ENCODE results near the gene FAM180B. TPM values are rescaled to one million over a fixed set of nuclear protein-coding genes. Genes with fewer than 3 reads are reported as not detected.

The FAM180B gene, protein sequence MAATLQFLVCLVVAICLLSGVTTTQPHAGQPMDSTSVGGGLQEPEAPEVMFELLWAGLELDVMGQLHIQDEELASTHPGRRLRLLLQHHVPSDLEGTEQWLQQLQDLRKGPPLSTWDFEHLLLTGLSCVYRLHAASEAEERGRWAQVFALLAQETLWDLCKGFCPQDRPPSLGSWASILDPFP
- total RNA-seq (not detected), polyA plus RNA-seq (not detected)

DNA sequence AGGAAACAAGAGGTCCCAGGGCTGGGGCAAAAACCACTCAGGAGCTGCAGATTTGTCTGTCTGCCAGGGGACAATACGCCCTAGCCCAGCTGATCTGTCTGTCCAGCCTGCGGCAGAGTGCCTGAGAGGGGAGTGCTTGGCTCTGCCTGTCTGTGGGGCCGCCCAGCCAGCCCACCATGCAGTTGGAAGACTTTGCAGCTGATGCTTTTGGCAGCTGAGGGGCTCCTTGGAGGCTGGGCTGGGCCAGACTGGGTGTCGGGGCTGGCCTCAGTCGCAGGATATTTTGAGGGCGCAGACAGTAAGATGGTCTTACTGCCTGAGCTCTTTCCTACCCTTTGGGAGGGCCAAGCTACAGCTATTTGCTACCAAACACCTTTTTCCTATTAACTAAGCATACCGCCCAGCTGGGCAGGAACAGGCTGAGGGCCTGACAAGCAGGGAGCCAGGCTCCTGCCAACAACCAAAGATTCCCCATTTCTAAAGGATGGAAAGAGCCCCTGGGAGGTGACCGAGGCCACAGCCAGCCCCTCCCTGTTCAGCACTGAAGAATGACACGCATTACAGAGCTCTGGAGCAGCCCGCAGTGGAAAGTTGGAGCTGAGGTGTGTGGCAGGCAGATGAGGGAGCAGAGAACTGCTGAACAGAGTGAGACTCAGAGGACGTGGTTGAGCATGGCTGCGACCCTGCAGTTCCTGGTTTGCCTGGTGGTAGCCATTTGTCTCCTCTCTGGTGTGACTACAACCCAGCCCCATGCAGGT is at the start of gene FAM180B:
Gene FAM180B, plus strand, starts transcription at position 581 of the 758 bp plus-strand sequence. Its CDS starts 91 bp downstream, at position 672.
- Histone ChIP-seq H3K27ac (ENCODE audit: low read depth in 1 of 2, low read length in 2 of 2) (no peak within 1 kb of the TSS), H3K36me3 (ENCODE audit: control insufficient read depth in 4 of 4, insufficient read depth in 3 of 4, low read depth in 1 of 4, low read length in 3 of 4) (peaks cover 9 to 36% (median 32%) of the 10 kb centered on the region in 4 donors), H3K9me3 (ENCODE audit: control insufficient read depth in 4 of 4, low read length in 3 of 4) (peaks cover 0 to 7% (median 1%) of the 10 kb centered on the region in 4 donors)

More for the DNA sequence above, at the start of gene FAM180B:
- no peak for TF ChIP-seq JUND (IDR thresholded peaks at IDR 0.05)
- TF ChIP-seq, protein P1, sequence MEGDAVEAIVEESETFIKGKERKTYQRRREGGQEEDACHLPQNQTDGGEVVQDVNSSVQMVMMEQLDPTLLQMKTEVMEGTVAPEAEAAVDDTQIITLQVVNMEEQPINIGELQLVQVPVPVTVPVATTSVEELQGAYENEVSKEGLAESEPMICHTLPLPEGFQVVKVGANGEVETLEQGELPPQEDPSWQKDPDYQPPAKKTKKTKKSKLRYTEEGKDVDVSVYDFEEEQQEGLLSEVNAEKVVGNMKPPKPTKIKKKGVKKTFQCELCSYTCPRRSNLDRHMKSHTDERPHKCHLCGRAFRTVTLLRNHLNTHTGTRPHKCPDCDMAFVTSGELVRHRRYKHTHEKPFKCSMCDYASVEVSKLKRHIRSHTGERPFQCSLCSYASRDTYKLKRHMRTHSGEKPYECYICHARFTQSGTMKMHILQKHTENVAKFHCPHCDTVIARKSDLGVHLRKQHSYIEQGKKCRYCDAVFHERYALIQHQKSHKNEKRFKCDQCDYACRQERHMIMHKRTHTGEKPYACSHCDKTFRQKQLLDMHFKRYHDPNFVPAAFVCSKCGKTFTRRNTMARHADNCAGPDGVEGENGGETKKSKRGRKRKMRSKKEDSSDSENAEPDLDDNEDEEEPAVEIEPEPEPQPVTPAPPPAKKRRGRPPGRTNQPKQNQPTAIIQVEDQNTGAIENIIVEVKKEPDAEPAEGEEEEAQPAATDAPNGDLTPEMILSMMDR (IDR thresholded peaks at IDR 0.05; ENCODE audit: low read depth, low read length, missing input control): no peak
- no peak for TF ChIP-seq GABPA (IDR thresholded peaks at IDR 0.05 in 1 of 2, conservative IDR thresholded peaks at IDR 0.05 in 1 of 2)
- no peak for TF ChIP-seq EGR1 (IDR thresholded peaks at IDR 0.05; ENCODE audit: low read depth in 2 of 2)
- TF ChIP-seq FOXA1 (IDR thresholded peaks at IDR 0.05): no peak
- no peak for TF ChIP-seq YY1 (IDR thresholded peaks at IDR 0.05)
- TF ChIP-seq, protein P2, sequence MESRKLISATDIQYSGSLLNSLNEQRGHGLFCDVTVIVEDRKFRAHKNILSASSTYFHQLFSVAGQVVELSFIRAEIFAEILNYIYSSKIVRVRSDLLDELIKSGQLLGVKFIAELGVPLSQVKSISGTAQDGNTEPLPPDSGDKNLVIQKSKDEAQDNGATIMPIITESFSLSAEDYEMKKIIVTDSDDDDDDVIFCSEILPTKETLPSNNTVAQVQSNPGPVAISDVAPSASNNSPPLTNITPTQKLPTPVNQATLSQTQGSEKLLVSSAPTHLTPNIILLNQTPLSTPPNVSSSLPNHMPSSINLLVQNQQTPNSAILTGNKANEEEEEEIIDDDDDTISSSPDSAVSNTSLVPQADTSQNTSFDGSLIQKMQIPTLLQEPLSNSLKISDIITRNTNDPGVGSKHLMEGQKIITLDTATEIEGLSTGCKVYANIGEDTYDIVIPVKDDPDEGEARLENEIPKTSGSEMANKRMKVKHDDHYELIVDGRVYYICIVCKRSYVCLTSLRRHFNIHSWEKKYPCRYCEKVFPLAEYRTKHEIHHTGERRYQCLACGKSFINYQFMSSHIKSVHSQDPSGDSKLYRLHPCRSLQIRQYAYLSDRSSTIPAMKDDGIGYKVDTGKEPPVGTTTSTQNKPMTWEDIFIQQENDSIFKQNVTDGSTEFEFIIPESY (IDR thresholded peaks at IDR 0.05): no peak
- no peak for TF ChIP-seq RAD21 (IDR thresholded peaks at IDR 0.05)
- TF ChIP-seq, protein P3, sequence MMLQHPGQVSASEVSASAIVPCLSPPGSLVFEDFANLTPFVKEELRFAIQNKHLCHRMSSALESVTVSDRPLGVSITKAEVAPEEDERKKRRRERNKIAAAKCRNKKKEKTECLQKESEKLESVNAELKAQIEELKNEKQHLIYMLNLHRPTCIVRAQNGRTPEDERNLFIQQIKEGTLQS (IDR thresholded peaks at IDR 0.05): no peak
- no peak for TF ChIP-seq TAF1 (conservative IDR thresholded peaks at IDR 0.05)
- no peak for TF ChIP-seq SP1 (IDR thresholded peaks at IDR 0.05)
- TF ChIP-seq HNF4A (conservative IDR thresholded peaks at IDR 0.05): no peak
- TF ChIP-seq HNF4G (IDR thresholded peaks at IDR 0.05): no peak
- TF ChIP-seq, protein P4, sequence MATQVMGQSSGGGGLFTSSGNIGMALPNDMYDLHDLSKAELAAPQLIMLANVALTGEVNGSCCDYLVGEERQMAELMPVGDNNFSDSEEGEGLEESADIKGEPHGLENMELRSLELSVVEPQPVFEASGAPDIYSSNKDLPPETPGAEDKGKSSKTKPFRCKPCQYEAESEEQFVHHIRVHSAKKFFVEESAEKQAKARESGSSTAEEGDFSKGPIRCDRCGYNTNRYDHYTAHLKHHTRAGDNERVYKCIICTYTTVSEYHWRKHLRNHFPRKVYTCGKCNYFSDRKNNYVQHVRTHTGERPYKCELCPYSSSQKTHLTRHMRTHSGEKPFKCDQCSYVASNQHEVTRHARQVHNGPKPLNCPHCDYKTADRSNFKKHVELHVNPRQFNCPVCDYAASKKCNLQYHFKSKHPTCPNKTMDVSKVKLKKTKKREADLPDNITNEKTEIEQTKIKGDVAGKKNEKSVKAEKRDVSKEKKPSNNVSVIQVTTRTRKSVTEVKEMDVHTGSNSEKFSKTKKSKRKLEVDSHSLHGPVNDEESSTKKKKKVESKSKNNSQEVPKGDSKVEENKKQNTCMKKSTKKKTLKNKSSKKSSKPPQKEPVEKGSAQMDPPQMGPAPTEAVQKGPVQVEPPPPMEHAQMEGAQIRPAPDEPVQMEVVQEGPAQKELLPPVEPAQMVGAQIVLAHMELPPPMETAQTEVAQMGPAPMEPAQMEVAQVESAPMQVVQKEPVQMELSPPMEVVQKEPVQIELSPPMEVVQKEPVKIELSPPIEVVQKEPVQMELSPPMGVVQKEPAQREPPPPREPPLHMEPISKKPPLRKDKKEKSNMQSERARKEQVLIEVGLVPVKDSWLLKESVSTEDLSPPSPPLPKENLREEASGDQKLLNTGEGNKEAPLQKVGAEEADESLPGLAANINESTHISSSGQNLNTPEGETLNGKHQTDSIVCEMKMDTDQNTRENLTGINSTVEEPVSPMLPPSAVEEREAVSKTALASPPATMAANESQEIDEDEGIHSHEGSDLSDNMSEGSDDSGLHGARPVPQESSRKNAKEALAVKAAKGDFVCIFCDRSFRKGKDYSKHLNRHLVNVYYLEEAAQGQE (IDR thresholded peaks at IDR 0.05): no peak
- no peak for TF ChIP-seq FOXA2 (IDR thresholded peaks at IDR 0.05)
- TF ChIP-seq NR2F2 (IDR thresholded peaks at IDR 0.05): no peak
- TF ChIP-seq RXRA (IDR thresholded peaks at IDR 0.05): no peak
- TF ChIP-seq, protein P5, sequence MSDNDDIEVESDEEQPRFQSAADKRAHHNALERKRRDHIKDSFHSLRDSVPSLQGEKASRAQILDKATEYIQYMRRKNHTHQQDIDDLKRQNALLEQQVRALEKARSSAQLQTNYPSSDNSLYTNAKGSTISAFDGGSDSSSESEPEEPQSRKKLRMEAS (IDR thresholded peaks at IDR 0.05): no peak
- Histone ChIP-seq H3K4me3 (ENCODE audit: low read depth in 1 of 3, low read length in 3 of 3) (no peak within 1 kb of the TSS), H3K9ac (ENCODE audit: low read depth in 1 of 2, low read length in 2 of 2) (no peak within 1 kb of the TSS), H3K4me1 (ENCODE audit: control insufficient read depth in 4 of 4, insufficient read depth in 4 of 4, low read length in 3 of 4) (no peaks in the 10 kb centered on the region), H3K27me3 (ENCODE audit: control insufficient read depth in 4 of 4, insufficient read depth in 4 of 4, low read length in 3 of 4) (no peaks in the 10 kb centered on the region)
- DNase-seq (ENCODE audit: low spot score): no peak
- WGBS: 89% methylated on average over 12 of the region's 12 CpGs
